ENCODE results near the gene TRIP13.

- TF ChIP-seq EZH2 (IDR thresholded peaks at IDR 0.05; ENCODE audit: borderline replicate concordance, insufficient read depth, low read length, poor library complexity, severe bottlenecking) (no peak), POLR2AphosphoS5 (IDR thresholded peaks at IDR 0.05) (no peak), CTCF (IDR thresholded peaks at IDR 0.05; ENCODE audit: poor library complexity, severe bottlenecking) (no peak), SMC3 (conservative IDR thresholded peaks at IDR 0.05; ENCODE audit: poor library complexity) (no peak), MXI1 (conservative IDR thresholded peaks at IDR 0.05; ENCODE audit: poor library complexity, severe bottlenecking) (no peak), RAD21 (conservative IDR thresholded peaks at IDR 0.05) (no peak), EP300 (conservative IDR thresholded peaks at IDR 0.05; ENCODE audit: poor library complexity, severe bottlenecking) (no peak), TAF1 (IDR thresholded peaks at IDR 0.05; ENCODE audit: low read depth) (no peak)
- TF ChIP-seq, protein P1, sequence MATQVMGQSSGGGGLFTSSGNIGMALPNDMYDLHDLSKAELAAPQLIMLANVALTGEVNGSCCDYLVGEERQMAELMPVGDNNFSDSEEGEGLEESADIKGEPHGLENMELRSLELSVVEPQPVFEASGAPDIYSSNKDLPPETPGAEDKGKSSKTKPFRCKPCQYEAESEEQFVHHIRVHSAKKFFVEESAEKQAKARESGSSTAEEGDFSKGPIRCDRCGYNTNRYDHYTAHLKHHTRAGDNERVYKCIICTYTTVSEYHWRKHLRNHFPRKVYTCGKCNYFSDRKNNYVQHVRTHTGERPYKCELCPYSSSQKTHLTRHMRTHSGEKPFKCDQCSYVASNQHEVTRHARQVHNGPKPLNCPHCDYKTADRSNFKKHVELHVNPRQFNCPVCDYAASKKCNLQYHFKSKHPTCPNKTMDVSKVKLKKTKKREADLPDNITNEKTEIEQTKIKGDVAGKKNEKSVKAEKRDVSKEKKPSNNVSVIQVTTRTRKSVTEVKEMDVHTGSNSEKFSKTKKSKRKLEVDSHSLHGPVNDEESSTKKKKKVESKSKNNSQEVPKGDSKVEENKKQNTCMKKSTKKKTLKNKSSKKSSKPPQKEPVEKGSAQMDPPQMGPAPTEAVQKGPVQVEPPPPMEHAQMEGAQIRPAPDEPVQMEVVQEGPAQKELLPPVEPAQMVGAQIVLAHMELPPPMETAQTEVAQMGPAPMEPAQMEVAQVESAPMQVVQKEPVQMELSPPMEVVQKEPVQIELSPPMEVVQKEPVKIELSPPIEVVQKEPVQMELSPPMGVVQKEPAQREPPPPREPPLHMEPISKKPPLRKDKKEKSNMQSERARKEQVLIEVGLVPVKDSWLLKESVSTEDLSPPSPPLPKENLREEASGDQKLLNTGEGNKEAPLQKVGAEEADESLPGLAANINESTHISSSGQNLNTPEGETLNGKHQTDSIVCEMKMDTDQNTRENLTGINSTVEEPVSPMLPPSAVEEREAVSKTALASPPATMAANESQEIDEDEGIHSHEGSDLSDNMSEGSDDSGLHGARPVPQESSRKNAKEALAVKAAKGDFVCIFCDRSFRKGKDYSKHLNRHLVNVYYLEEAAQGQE (IDR thresholded peaks at IDR 0.05; ENCODE audit: borderline replicate concordance), result no peak
Measured at GRCh38 chr5:876398-877365, 16.0 kb upstream of the TRIP13 start.
